SU-DHL-6 (cell line): Measurements from ENCODE around the gene HMX2.

ENCODE experiments used
- CTCF ChIP-seq: fragments of 200-600 bp; sonication (generic); IDR thresholded peaks from one replicate; pipeline ENCODE4 v1.5.1; 2017; ENCODE audit warnings: antibody characterized with exemption, mild to moderate bottlenecking, low read length, moderate library complexity; ENCODE audit not compliant: insufficient read depth, poor library complexity, severe bottlenecking
- EZH2phosphoT487 ChIP-seq: fragments of 200-600 bp; sonication (generic), shearing (Covaris generic); conservative IDR thresholded peaks from 2 replicates; pipeline ENCODE4 v1.6.1; 2018; ENCODE audit warnings: mild to moderate bottlenecking, antibody characterized with exemption, low read length, moderate library complexity, mixed read lengths

- TF ChIP-seq CTCF, result no peak
- no peak for TF ChIP-seq EZH2phosphoT487
These were observed 5.9 kb upstream of the HMX2 start for GRCh38 chr10:123141791-123142700.
